Spleen (tissue), 11 donors: ENCODE results near the gene PIK3C3. TPM values are rescaled to one million over a fixed set of nuclear protein-coding genes. Genes with fewer than 3 reads are reported as not detected.

Experiments used
- DNase-seq: peaks from one replicate; pipeline ENCODE4 v3.0.0-alpha.2; 2020
- H3K27ac ChIP-seq, 8 donors: fragments of 200-600 bp; sonication (generic) in 7 of 8; 1 replicate in 4 of 8; 2 replicates in 4 of 8; pipeline versions ENCODE4 v1.5.0 to v1.8.0; 2016 to 2021; ENCODE audit warnings: inconsistent platforms in 4 of 8, mild to moderate bottlenecking in 4 of 8, moderate library complexity in 1 of 8
- H3K27me3 ChIP-seq, 7 donors: fragments of 200-600 bp; sonication (generic) in 6 of 7; replicated peaks in 1 of 7; 1 replicate in 4 of 7; 2 replicates in 3 of 7; pipeline versions ENCODE4 v1.5.0 to v1.8.0; 2016 to 2021; ENCODE audit warnings: inconsistent platforms in 3 of 7, mild to moderate bottlenecking in 1 of 7
- H3K36me3 ChIP-seq, 6 donors: fragments of 200-600 bp; sonication (generic) in 5 of 6; 1 replicate in 4 of 6; 2 replicates in 2 of 6; pipeline versions ENCODE4 v1.5.0 to v1.8.0; 2016 to 2021; ENCODE audit warnings: inconsistent platforms in 2 of 6
- H3K4me1 ChIP-seq, 6 donors: fragments of 200-600 bp; sonication (generic) in 5 of 6; 1 replicate in 3 of 6; 2 replicates in 3 of 6; pipeline versions ENCODE4 v1.5.0 to v1.8.0; 2016 to 2021; ENCODE audit warnings: inconsistent platforms in 3 of 6
- H3K4me3 ChIP-seq, 8 donors: fragments of 200-600 bp; sonication (generic) in 7 of 8; 1 replicate in 4 of 8; 2 replicates in 4 of 8; pipeline versions ENCODE4 v1.5.0 to v1.8.0; 2016 to 2021; ENCODE audit warnings: inconsistent platforms in 4 of 8, mild to moderate bottlenecking in 4 of 8, moderate library complexity in 2 of 8
- H3K9me3 ChIP-seq, 8 donors: fragments of 200-600 bp; sonication (generic) in 7 of 8; 1 replicate in 4 of 8; 2 replicates in 4 of 8; pipeline versions ENCODE4 v1.5.0 to v1.8.0; 2016 to 2021; ENCODE audit warnings: inconsistent platforms in 4 of 8
- CTCF ChIP-seq, 11 experiments: fragments of 200-600 bp in 7 of 11; fragments of 450-650 bp in 4 of 11; sonication (generic) in 4 of 11; IDR thresholded peaks in 8 of 11; conservative IDR thresholded peaks in 3 of 11; 1 replicate in 7 of 11; 2 replicates in 4 of 11; pipeline versions ENCODE4 v1.4.0 to v1.8.0; 2016 to 2021; ENCODE audit warnings: antibody characterized with exemption in 11 of 11, inconsistent platforms in 4 of 11, mild to moderate bottlenecking in 1 of 11
- POLR2A ChIP-seq, 3 donors: fragments of 450-650 bp; IDR thresholded peaks; one replicate each; pipeline ENCODE4 v1.5.1; 2017; ENCODE audit warnings: antibody characterized with exemption in 3 of 3, mild to moderate bottlenecking in 1 of 3
- POLR2AphosphoS5 ChIP-seq, 3 donors: sonication (generic); formaldehyde crosslinking; IDR thresholded peaks; one replicate each; pipeline ENCODE4 v1.5.1; 2017; ENCODE audit warnings: antibody characterized with exemption in 3 of 3
- WGBS, 5 donors: extraction: QIAGEN DNeasy Blood & Tissue Kit in 3 of 5; methylation state at CpG; one replicate each; pipeline versions ENCODE4 v1.1.5 to v1.1.7; 2013 to 2018; 5-methylcytosine and 5-hydroxymethylcytosine counted together
- intact Hi-C: fragments of 100-400 bp; cut with DNase I; formaldehyde crosslinking; loops from one replicate; pipeline ENCODE4 v1.15.0; 2023; ENCODE audit warnings: low total_unique reads
- polyA plus RNA-seq, 3 donors: library from polyadenylated mRNA; stranded (reverse); fragments of 200-250 nt; gene quantifications; one replicate each; pipeline ENCODE4 v1.2.1, GENCODE V29; 2013
- total RNA-seq, 7 donors: library from RNA; depleted of rRNA in 3 of 7; stranded (reverse); fragments of >200 nt in 3 of 7; fragmentation: NEBNext Ultra II Directional in 4 of 7; extraction: Animal tissue kit (Norgen Biotek cat#: 25700) in 4 of 7; gene quantifications; one replicate each; pipeline versions ENCODE4 v1.1.0 to v1.2.1, GENCODE V29; 2016 to 2021
- donor health status: healthy with polysubstance abuse.
- donor health status: DM: no; HTN: no; CAD: no; lungs with moderate emphysema.
- donor health status: DM: no; HTN: no; CAD: no.
- donor health status: Bipolar disorder and iron deficiency.
- donor health status: healthy.
- donor health status: DM: no; HTN: no; CAD: no.
- donor health status: DM: yes; HTN: yes; CAD: no.

Gene PIK3C3
- total and polyA plus RNA-seq, 10 donors = 22.8 to 77.3 (median 62.2) TPM

- H3K27me3 ChIP-seq = no peaks in the 10 kb centered on the region
- no peak overlapping the region for H3K27ac ChIP-seq
- intact Hi-C loops = no loop called here
- TF ChIP-seq POLR2AphosphoS5 (IDR thresholded peaks at IDR 0.05) (no peak), CTCF (IDR thresholded peaks at IDR 0.05 in 8 of 11, conservative IDR thresholded peaks at IDR 0.05 in 3 of 11) (no peak), POLR2A (IDR thresholded peaks at IDR 0.05) (no peak)
- 85 to 93% (median 89%) methylated on average over 3 of the region's 3 CpGs for WGBS, 5 donors
- no peaks in the 10 kb centered on the region for H3K36me3 ChIP-seq
- H3K4me1 ChIP-seq = no peaks in the 10 kb centered on the region
- no peak overlapping the region for H3K4me3 ChIP-seq
- DNase-seq = no peak
- no peaks in the 10 kb centered on the region for H3K9me3 ChIP-seq
These were observed 37.9 kb upstream of the PIK3C3 start for GRCh38 chr18:41917181-41917580.

GRCh38 chr18:41921770-41922169 is 33.3 kb upstream of the PIK3C3 start:
- 85 to 93% (median 91%) methylated on average over 7 of the region's 7 CpGs for WGBS, 5 donors
- Histone ChIP-seq H3K36me3 (no peaks in the 10 kb centered on the region), H3K4me3 (no peak overlapping the region), H3K27me3 (no peaks in the 10 kb centered on the region), H3K27ac (no peak overlapping the region), H3K9me3 (no peaks in the 10 kb centered on the region), H3K4me1 (no peaks in the 10 kb centered on the region)
- intact Hi-C loops = no loop called here
- TF ChIP-seq POLR2A (IDR thresholded peaks at IDR 0.05) (no peak), CTCF (IDR thresholded peaks at IDR 0.05 in 8 of 11, conservative IDR thresholded peaks at IDR 0.05 in 3 of 11) (no peak), POLR2AphosphoS5 (IDR thresholded peaks at IDR 0.05) (no peak)
- no peak for DNase-seq

GRCh38 chr18:41922176-41922575 is 32.9 kb upstream of the PIK3C3 start:
- no peaks in the 10 kb centered on the region for H3K27me3 ChIP-seq
- no peak for DNase-seq
- WGBS, 5 donors = 73 to 85% (median 84%) methylated on average over 5 of the region's 5 CpGs
- no peaks in the 10 kb centered on the region for H3K36me3 ChIP-seq
- intact Hi-C loops = no loop called here
- TF ChIP-seq POLR2A (IDR thresholded peaks at IDR 0.05) = no peak
- TF ChIP-seq CTCF (IDR thresholded peaks at IDR 0.05 in 8 of 11, conservative IDR thresholded peaks at IDR 0.05 in 3 of 11) = no peak
- TF ChIP-seq POLR2AphosphoS5 (IDR thresholded peaks at IDR 0.05) = no peak
- H3K9me3 ChIP-seq = no peaks in the 10 kb centered on the region
- no peak overlapping the region for H3K4me3 ChIP-seq
- no peak overlapping the region for H3K27ac ChIP-seq
- no peaks in the 10 kb centered on the region for H3K4me1 ChIP-seq

- intact Hi-C loops = no loop called here
- WGBS, 5 donors = 46 to 63% (median 61%) methylated on average over 1 of the region's 1 CpG
- Histone ChIP-seq H3K27me3 (no peaks in the 10 kb centered on the region), H3K4me3 (no peak overlapping the region), H3K36me3 (no peaks in the 10 kb centered on the region), H3K9me3 (no peaks in the 10 kb centered on the region), H3K4me1 (no peaks in the 10 kb centered on the region), H3K27ac (no peak overlapping the region)
- TF ChIP-seq CTCF (IDR thresholded peaks at IDR 0.05 in 8 of 11, conservative IDR thresholded peaks at IDR 0.05 in 3 of 11) = no peak
- no peak for TF ChIP-seq POLR2AphosphoS5 (IDR thresholded peaks at IDR 0.05)
- TF ChIP-seq POLR2A (IDR thresholded peaks at IDR 0.05) = no peak
- no peak for DNase-seq
These were observed 32.2 kb upstream of the PIK3C3 start for GRCh38 chr18:41922841-41923240.
